ENCODE measurements around the gene ROR2.
A peak's percentile ranks its signal among the peaks of the same experiment; 100 is the strongest.
"Not testable (repeated sequence)": the region's sequence is repeated elsewhere in the genome, so short reads cannot be mapped to it uniquely, and the experiment has no call there.

The ROR2 gene

GRCh38 chr9:91567642-91568274, 382.3 kb downstream of the ROR2 start:
- DNase-seq (ENCODE audit: low read depth) = no peak

DNA sequence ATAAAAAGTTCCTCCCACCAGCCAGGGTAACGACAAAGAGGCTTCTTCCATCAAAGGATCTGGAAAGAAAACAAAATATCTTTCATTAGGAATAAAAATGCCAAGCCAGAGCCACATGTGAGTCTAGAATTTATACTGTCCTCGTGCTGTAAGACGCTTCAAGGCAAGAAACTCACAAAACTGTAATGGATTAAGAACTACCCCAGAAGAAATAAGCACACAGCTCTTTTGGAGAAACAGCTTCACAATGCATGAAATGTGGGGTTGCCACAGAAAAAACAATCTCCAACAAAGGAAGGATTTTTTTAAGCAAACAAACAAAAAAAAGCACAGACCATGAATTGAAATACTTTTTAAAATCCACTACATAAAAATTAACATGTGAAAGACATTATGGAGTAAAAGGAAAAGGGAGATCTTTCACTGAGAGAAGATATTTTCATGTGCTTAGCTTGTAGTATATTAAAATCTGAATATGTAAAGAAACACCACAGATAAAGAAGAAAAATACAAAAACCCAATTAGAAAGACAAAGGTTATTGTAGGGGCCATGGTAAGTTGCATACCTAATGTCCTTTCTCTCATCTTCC, 385.9 kb downstream of the ROR2 start:
- no peak for DNase-seq (ENCODE audit: low read depth)

- no peak for DNase-seq (ENCODE audit: low read depth)
Observed at GRCh38 chr9:91562416-91562815, 387.6 kb downstream of the ROR2 start.

- DNase-seq (ENCODE audit: low read depth) = peak; percentile 86
Observed at GRCh38 chr9:91560301-91560700, 389.7 kb downstream of the ROR2 start.

DNA sequence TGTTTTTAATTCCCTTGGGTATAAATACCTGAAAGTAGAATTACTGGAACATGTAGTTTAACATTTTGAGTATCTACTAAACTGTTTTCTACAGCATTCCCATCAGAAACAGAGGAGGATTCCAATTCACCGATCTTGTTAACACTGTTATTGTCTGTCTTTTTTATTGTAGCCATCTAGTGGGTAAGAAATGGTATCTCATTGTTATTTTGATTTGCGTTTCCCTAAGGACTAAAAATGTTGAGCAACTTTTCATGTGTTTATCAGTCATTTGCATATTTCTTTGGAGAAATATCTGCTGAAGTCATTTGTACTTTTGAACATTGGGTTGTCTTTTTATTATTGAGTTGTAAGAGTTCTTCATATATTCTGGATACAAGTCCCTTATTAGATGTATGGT, 391.1 kb downstream of the ROR2 start:
- no peak for DNase-seq (ENCODE audit: low read depth)

- no peak for DNase-seq (ENCODE audit: low read depth)
Observed at GRCh38 chr9:91558395-91558794, 391.6 kb downstream of the ROR2 start.

GRCh38 chr9:91557327-91557726, 392.7 kb downstream of the ROR2 start:
- peak; percentile 28 for DNase-seq (ENCODE audit: low read depth)

DNA sequence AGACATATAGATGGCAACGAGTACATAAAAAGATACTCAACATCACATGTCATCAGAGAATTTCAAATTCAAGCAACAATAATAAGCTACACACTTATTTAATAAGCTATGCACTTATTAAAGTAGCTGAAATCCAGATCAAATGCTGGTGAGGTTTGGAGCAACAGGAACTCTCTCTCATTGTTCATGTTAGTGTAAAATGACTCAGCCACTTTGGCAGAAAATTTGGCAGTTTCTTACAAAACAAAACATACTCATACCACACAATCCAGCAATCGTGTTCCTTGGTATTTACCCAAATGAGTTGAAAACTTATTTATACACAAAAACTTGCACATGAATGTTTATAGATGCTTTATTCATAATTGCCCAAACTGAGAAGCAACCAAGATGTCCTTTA, 394.9 kb downstream of the ROR2 start:
- DNase-seq (ENCODE audit: low read depth) = peak; percentile 55

DNA sequence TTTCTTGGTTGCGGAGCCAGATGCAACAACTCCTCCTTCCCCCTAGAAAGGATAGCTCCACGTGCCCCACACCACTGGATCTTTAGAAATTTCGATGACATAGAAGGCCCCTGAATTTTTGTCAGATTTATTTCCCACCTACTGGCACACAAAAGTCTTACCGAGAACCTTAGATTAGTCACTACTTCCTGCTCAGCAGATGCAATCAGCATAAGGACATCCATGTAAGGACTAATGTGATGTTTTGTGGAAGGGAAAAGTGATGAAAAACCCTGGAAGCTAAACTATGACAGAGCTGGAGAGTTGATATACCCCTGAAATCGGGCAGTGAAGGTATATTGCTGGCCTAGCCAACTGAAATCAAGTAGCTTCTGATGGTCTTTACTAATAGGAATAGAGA, 400.9 kb downstream of the ROR2 start:
- DNase-seq (ENCODE audit: low read depth) = no peak

DNA sequence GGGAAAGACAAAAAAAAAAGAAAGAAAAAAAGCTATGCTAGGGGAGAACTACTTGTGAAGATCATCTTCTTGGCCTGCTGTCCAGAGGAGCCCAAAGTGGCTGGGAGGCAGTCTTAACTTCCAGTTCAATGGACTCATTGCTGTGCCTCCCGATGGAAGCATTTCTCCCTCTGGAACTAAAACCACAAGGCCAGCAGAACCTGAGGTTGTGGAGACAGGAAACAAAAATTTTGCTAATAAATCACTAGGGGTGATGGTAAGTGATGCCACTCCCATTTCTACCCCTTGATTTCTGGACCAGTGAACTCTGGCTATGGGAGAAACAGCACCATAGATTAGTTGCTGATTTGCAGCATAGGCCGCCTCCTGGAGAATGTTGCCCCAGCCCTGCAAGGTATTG, 402.9 kb downstream of the ROR2 start:
- peak; percentile 17 for DNase-seq (ENCODE audit: low read depth)

GRCh38 chr9:91546574-91546973, 403.5 kb downstream of the ROR2 start:
- DNase-seq (ENCODE audit: low read depth) = peak; percentile 64

DNA sequence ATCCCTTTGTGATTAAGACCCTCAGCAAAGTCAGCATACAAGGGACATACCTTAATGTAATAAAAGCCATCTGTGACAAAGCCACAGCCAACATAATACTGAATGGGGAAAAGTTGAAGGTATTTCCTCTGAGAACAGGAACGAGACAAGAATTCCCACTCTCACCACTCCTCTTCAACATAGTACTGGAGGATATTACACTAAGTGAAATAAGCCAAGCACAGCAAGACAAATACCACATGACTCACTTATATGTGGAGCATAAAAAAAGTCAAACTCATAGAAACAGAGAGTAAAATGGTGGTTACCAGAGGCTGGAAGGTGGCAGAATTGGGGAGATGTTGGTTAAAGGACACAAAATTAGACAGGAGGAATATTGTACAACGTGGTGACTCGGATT, 408.3 kb downstream of the ROR2 start:
- peak; percentile 51 for DNase-seq (ENCODE audit: low read depth)

GRCh38 chr9:91540506-91540905, 409.5 kb downstream of the ROR2 start:
- DNase-seq (ENCODE audit: low read depth) = not testable (repeated sequence)

DNA sequence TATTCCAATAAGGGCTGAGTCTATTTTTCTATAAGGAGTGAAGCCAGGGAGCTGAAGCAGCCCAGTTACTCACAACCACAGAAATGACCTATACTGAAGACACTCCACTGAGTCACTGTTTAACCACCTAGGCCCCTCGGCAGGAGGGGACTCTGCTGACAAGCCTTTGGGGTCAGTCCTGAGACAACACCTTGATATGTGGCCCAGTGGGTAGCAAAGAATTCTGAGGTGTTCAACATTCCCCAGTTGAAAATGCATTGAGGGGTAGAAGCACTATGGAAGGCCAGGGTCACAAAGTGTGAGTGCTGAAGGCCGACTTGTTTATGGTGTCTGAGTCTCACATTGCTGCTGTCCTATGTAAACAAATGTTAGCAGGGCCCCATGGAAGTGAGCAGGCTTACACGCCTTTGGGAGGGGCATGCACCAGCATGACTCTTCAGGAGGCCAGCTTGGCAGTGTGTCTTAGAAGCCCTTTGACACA, 413.8 kb downstream of the ROR2 start:
- DNase-seq (ENCODE audit: low read depth) = peak; percentile 80

GRCh38 chr9:91534374-91534773, 415.7 kb downstream of the ROR2 start:
- DNase-seq (ENCODE audit: low read depth) = peak; percentile 34

GRCh38 chr9:91533382-91533781, 416.6 kb downstream of the ROR2 start:
- no peak for DNase-seq (ENCODE audit: low read depth)

DNA sequence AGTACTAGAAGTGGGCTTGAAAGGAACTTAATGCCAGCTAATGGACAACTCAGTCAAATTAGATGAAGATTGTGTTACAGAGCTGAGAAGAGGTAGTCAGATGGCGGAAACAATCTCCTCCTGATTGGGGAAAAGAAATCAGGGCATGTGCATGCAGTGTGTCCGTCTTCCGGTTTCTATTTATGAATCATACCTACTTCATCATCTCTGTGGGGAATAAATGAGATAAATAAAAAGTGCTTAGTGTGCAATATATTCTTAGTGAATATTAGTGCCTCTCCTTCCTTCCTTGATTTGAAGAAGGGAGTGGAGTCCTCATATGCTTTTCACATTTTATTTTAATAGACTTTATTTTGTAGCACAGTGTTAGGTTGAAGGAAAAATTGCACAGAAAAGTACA, 417.7 kb downstream of the ROR2 start:
- no peak for DNase-seq (ENCODE audit: low read depth)

DNA sequence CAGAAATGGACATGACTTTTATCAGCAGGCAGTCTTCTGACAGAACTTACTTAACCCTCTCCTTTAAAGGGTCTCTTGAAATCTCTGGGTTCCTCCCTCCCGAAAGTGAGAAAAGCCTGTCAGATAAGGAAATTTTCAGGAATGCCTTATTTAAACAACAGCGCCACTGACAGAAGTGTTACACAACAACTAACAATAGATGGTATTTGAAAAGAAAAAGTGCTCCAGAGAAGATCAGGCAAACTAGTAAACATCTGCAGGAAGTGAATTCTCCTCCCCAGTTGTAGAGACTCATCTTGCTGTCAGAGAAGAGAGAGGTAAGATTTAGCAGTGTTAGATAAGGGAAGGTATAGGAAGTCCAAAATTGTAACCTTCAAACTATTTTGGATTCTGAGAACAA, 419.2 kb downstream of the ROR2 start:
- DNase-seq (ENCODE audit: low read depth) = no peak

GRCh38 chr9:91522481-91522880, 427.5 kb downstream of the ROR2 start:
- peak; percentile 42 for DNase-seq (ENCODE audit: low read depth)

- DNase-seq (ENCODE audit: low read depth) = peak; percentile 66
Observed at GRCh38 chr9:91519520-91520277, 430.3 kb downstream of the ROR2 start.

DNA sequence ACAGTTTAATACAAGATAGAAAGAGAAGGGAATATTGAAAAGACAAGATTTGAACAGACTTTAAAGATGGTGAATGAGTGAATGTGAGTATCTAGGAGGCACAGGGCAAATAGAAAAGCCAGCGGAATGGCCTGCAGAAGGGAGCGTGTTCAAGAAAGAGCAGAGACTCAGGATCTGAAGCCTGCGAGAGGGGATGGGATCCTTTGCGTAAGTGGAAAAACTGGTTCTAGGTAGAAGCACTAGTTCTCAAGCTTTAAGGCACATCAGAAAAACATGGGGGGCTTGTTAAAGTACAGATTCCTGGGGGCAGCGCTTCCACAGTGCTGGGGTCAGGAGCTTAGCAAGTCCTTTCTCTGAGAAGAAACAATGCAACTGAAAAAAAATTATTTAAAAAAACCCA, 431.6 kb downstream of the ROR2 start:
- no peak for DNase-seq (ENCODE audit: low read depth)

DNA sequence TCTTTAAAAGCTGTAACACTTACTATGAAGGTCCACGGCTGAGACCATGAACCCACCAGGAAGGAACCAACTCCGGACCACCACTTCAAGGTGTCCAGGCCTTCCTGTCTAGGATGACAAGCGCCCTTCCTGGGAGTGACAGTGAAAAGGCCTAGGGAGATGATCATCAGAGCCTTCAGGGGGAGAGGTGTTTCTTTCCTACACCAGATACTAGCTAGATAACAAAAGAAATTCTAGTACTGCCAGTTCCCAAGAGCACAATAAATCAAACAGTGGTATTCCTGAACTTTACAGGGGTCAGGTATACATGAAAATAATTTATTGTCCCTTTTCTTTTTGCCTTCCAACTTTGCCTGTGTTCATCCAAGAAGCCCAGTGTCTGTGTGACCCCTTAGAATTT, 432.2 kb downstream of the ROR2 start:
- DNase-seq (ENCODE audit: low read depth) = no peak

- not testable (repeated sequence) for DNase-seq (ENCODE audit: low read depth)
Observed at GRCh38 chr9:91517332-91517731, 432.7 kb downstream of the ROR2 start.
